Measurements from ENCODE around the gene STAT1.

The STAT1 gene

GRCh38 chr2:191030521-191031154 is 16.7 kb upstream of the STAT1 start:
- DNase-seq, result peak; percentile 27

- DNase-seq, result no peak
Observed at GRCh38 chr2:191029280-191029950, 15.4 kb upstream of the STAT1 start.

- DNase-seq, result no peak
Observed at GRCh38 chr2:191026377-191026776, 12.4 kb upstream of the STAT1 start.

- no peak for DNase-seq
Observed at GRCh38 chr2:191025135-191025534, 11.2 kb upstream of the STAT1 start.

- DNase-seq, result no peak
Observed at GRCh38 chr2:191023235-191023679, 9.3 kb upstream of the STAT1 start.

GRCh38 chr2:191020742-191021381 is 6.9 kb upstream of the STAT1 start:
- no peak for DNase-seq

GRCh38 chr2:191020221-191020741 is 6.3 kb upstream of the STAT1 start:
- peak; percentile 96 for DNase-seq

- no peak for DNase-seq
Observed at GRCh38 chr2:191019376-191019775, 5.4 kb upstream of the STAT1 start.

GRCh38 chr2:191018643-191019119 is 4.7 kb upstream of the STAT1 start:
- no peak for DNase-seq

- no peak for DNase-seq
Observed at GRCh38 chr2:191018048-191018447, 4.1 kb upstream of the STAT1 start.

- no peak for DNase-seq
Observed at GRCh38 chr2:191015831-191016230, 1.9 kb upstream of the STAT1 start.

GRCh38 chr2:191015239-191015638 is 1.3 kb upstream of the STAT1 start:
- no peak for DNase-seq

- no peak for DNase-seq
Observed at GRCh38 chr2:191014653-191015020, 666 bp upstream of the STAT1 start.

- no peak for DNase-seq
Observed at GRCh38 chr2:191013682-191013931, 364 bp downstream of the STAT1 start.

- no peak for DNase-seq
Observed at GRCh38 chr2:191012845-191013681, 908 bp downstream of the STAT1 start.

- no peak for DNase-seq
Observed at GRCh38 chr2:191012346-191012745, 1.6 kb downstream of the STAT1 start.

GRCh38 chr2:191010887-191011885 is 2.8 kb downstream of the STAT1 start:
- DNase-seq, result no peak

- no peak for DNase-seq
Observed at GRCh38 chr2:191009541-191010374, 4.2 kb downstream of the STAT1 start.

- DNase-seq, result no peak
Observed at GRCh38 chr2:191008286-191008685, 5.7 kb downstream of the STAT1 start.

- no peak for DNase-seq
Observed at GRCh38 chr2:191006997-191007783, 6.8 kb downstream of the STAT1 start.

Data from NCI-H774 (cell line).